ENCODE measurements around the gene PEX13.
"Not testable (repeated sequence)": the region's sequence is repeated elsewhere in the genome, so short reads cannot be mapped to it uniquely, and the experiment has no call there.

The PEX13 gene

DNA sequence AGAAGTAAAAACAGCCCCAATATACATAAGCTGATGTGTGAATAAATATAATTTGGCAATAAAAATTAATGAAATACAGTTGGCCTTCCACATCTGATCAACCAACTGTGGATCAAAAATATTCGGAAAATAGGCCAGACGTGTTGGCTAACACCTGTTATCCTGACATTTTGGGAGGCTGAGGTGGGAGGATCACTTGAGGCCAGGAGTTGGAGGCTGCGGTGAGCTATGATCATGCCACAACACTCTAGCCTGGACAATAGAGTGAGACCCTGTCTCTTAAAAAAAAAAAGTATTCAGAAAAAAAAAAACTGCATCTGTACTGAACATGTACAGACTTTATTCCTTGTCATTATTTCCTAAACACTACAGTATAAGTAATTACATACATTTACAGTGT is 12.0 kb downstream of the PEX13 start:
- H2BK12ac ChIP-seq (ENCODE audit: low read length), result no peak overlapping the region
- no peak overlapping the region for H3K18ac ChIP-seq (ENCODE audit: low read length)
- H3K4me3 ChIP-seq (ENCODE audit: low read depth, low read length), result no peak overlapping the region
- no CpG with 5 or more reads among the region's 3 CpGs for WGBS (ENCODE audit: extremely low coverage, insufficient coverage, insufficient read length)
- no peak overlapping the region for H2BK120ac ChIP-seq (ENCODE audit: insufficient read depth, low read length, poor library complexity)
- no peak overlapping the region for H3K14ac ChIP-seq (ENCODE audit: low read length)
- H2BK5ac ChIP-seq (ENCODE audit: low read depth, low read length, poor library complexity), result no peak overlapping the region
- H3K27ac ChIP-seq (ENCODE audit: low read depth, low read length), result no peak overlapping the region
- H2AK5ac ChIP-seq (ENCODE audit: low read length), result no peak overlapping the region
- no peaks in the 10 kb centered on the region for H3K4me1 ChIP-seq (ENCODE audit: control insufficient read depth in 1 of 2, insufficient read depth in 2 of 2, low read length in 2 of 2)
- no peak overlapping the region for H3K4ac ChIP-seq (ENCODE audit: low read depth, low read length)
- no peak overlapping the region for H4K12ac ChIP-seq (ENCODE audit: low read depth, low read length)
- no peak overlapping the region for H4K91ac ChIP-seq (ENCODE audit: low read depth, low read length)
- H3K27me3 ChIP-seq (ENCODE audit: insufficient read depth, low read length), result no peaks in the 10 kb centered on the region
- H3K4me2 ChIP-seq (ENCODE audit: low read length), result no peak overlapping the region
- no peak overlapping the region for H4K8ac ChIP-seq (ENCODE audit: low read depth, low read length)
- no peak overlapping the region for H2AFZ ChIP-seq (ENCODE audit: insufficient read depth, low read length, poor library complexity)
- no peak overlapping the region for H3K23ac ChIP-seq (ENCODE audit: low read length)
- peaks cover 4% of the 10 kb centered on the region for H3K9me3 ChIP-seq (ENCODE audit: insufficient read depth, low read depth, low read length)
- H3K36me3 ChIP-seq (ENCODE audit: control insufficient read depth in 1 of 2, insufficient read depth in 2 of 2, low read length in 2 of 2), result peaks cover 15 to 22% of the 10 kb centered on the region in 2 experiments
- no peak for DNase-seq
- H3K79me2 ChIP-seq (ENCODE audit: control insufficient read depth, insufficient read depth, low read length, poor library complexity), result no peaks in the 10 kb centered on the region
- no peak overlapping the region for H3K9ac ChIP-seq (ENCODE audit: low read length)
- no peaks in the 10 kb centered on the region for H3K79me1 ChIP-seq (ENCODE audit: low read length)

DNA sequence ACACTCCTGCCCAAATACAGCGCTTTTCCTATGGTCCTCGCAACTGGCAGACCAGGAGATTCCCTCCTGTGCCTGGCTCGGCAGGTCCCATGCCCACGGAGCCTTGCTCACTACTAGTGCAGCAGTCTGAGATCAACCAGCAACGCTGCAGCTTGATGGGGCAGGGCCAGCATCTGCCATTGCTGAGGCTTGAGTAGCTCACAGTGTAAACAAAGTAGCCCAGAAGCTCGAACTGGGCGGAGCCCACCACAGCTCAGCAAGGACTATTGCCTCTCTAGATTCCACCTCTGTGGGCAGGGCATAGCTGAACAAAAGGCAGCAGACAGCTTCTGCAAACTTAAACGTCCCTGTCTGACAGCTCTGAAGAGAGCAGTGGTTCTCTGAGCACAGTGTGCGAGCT is 17.1 kb downstream of the PEX13 start:
- H3K79me2 ChIP-seq (ENCODE audit: control insufficient read depth, insufficient read depth, low read length, poor library complexity); H4K8ac ChIP-seq (ENCODE audit: low read depth, low read length); H2BK12ac ChIP-seq (ENCODE audit: low read length); H4K91ac ChIP-seq (ENCODE audit: low read depth, low read length); H3K4ac ChIP-seq (ENCODE audit: low read depth, low read length); H3K4me1 ChIP-seq (ENCODE audit: control insufficient read depth in 1 of 2, insufficient read depth in 2 of 2, low read length in 2 of 2); H2AK5ac ChIP-seq (ENCODE audit: low read length); H3K4me2 ChIP-seq (ENCODE audit: low read length); H3K4me3 ChIP-seq (ENCODE audit: low read depth, low read length); H2BK5ac ChIP-seq (ENCODE audit: low read depth, low read length, poor library complexity); DNase-seq; H3K79me1 ChIP-seq (ENCODE audit: low read length); H4K12ac ChIP-seq (ENCODE audit: low read depth, low read length); H3K27me3 ChIP-seq (ENCODE audit: insufficient read depth, low read length); H3K27ac ChIP-seq (ENCODE audit: low read depth, low read length); H3K23ac ChIP-seq (ENCODE audit: low read length); H3K9ac ChIP-seq (ENCODE audit: low read length); H2AFZ ChIP-seq (ENCODE audit: insufficient read depth, low read length, poor library complexity); H3K14ac ChIP-seq (ENCODE audit: low read length); H2BK120ac ChIP-seq (ENCODE audit: insufficient read depth, low read length, poor library complexity); H3K18ac ChIP-seq (ENCODE audit: low read length); H3K9me3 ChIP-seq (ENCODE audit: insufficient read depth, low read depth, low read length): not testable (repeated sequence)
- peaks cover 19 to 28% of the 10 kb centered on the region in 2 experiments for H3K36me3 ChIP-seq (ENCODE audit: control insufficient read depth in 1 of 2, insufficient read depth in 2 of 2, low read length in 2 of 2)
- no CpG with 5 or more reads among the region's 9 CpGs for WGBS (ENCODE audit: extremely low coverage, insufficient coverage, insufficient read length)

DNA sequence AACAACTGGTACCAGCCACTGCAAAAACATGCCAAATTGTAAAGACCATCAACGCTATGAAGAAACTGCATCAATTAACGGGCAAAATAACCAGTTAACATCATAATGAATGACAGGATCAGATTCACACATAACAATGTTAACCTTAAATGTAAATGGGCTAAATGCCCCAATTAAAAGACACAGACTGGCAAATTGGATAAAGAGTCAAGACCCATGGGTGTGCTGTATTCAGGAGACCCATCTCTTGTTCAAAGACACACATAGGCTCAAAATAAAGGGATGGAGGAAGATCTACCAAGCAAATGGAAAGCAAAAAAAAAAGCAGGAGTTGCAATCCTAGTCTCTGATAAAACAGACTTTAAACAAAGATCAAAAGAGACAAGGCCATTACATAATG is 19.1 kb downstream of the PEX13 start:
- not testable (repeated sequence) for H3K23ac ChIP-seq (ENCODE audit: low read length); H3K4ac ChIP-seq (ENCODE audit: low read depth, low read length); H3K79me2 ChIP-seq (ENCODE audit: control insufficient read depth, insufficient read depth, low read length, poor library complexity); H3K4me1 ChIP-seq (ENCODE audit: control insufficient read depth in 1 of 2, insufficient read depth in 2 of 2, low read length in 2 of 2); H2BK5ac ChIP-seq (ENCODE audit: low read depth, low read length, poor library complexity); H4K91ac ChIP-seq (ENCODE audit: low read depth, low read length); DNase-seq; H2BK120ac ChIP-seq (ENCODE audit: insufficient read depth, low read length, poor library complexity); H2BK12ac ChIP-seq (ENCODE audit: low read length); H2AK5ac ChIP-seq (ENCODE audit: low read length); H3K9me3 ChIP-seq (ENCODE audit: insufficient read depth, low read depth, low read length); H3K27me3 ChIP-seq (ENCODE audit: insufficient read depth, low read length); H3K14ac ChIP-seq (ENCODE audit: low read length); H3K4me3 ChIP-seq (ENCODE audit: low read depth, low read length); H4K8ac ChIP-seq (ENCODE audit: low read depth, low read length); H3K4me2 ChIP-seq (ENCODE audit: low read length); H4K12ac ChIP-seq (ENCODE audit: low read depth, low read length); H2AFZ ChIP-seq (ENCODE audit: insufficient read depth, low read length, poor library complexity); H3K18ac ChIP-seq (ENCODE audit: low read length); H3K79me1 ChIP-seq (ENCODE audit: low read length); H3K27ac ChIP-seq (ENCODE audit: low read depth, low read length); H3K9ac ChIP-seq (ENCODE audit: low read length)
- peaks cover 16 to 23% of the 10 kb centered on the region in 2 experiments for H3K36me3 ChIP-seq (ENCODE audit: control insufficient read depth in 1 of 2, insufficient read depth in 2 of 2, low read length in 2 of 2)
- WGBS (ENCODE audit: extremely low coverage, insufficient coverage, insufficient read length), result no CpG with 5 or more reads among the region's 2 CpGs

DNA sequence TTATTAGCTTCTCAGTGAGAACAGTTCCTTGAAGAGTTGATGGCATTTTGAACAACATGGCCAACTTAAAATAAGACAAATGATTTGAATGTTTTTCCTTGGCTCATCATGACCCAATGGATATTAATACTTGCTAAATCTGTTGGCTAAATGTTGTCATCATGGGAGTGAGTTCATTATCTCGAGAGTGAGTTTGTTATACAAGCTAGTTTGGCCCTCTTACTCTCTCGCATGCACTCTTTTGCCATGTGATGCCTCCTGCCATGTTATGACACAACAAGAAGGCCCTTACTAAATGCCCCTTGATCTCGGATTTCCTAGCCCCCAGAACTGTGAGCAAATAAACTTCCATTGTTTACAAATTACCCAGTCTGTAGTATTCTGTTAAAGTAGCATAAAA is 25.3 kb downstream of the PEX13 start:
- H2AFZ ChIP-seq (ENCODE audit: insufficient read depth, low read length, poor library complexity), result no peak overlapping the region
- H4K91ac ChIP-seq (ENCODE audit: low read depth, low read length), result no peak overlapping the region
- no peaks in the 10 kb centered on the region for H3K9me3 ChIP-seq (ENCODE audit: insufficient read depth, low read depth, low read length)
- H3K14ac ChIP-seq (ENCODE audit: low read length), result no peak overlapping the region
- H3K79me1 ChIP-seq (ENCODE audit: low read length), result no peaks in the 10 kb centered on the region
- no peak overlapping the region for H3K4me2 ChIP-seq (ENCODE audit: low read length)
- WGBS (ENCODE audit: extremely low coverage, insufficient coverage, insufficient read length), result no CpG with 5 or more reads among the region's 3 CpGs
- no peaks in the 10 kb centered on the region for H3K27me3 ChIP-seq (ENCODE audit: insufficient read depth, low read length)
- H3K79me2 ChIP-seq (ENCODE audit: control insufficient read depth, insufficient read depth, low read length, poor library complexity), result no peaks in the 10 kb centered on the region
- H3K18ac ChIP-seq (ENCODE audit: low read length), result no peak overlapping the region
- H3K9ac ChIP-seq (ENCODE audit: low read length), result no peak overlapping the region
- no peak overlapping the region for H3K4me3 ChIP-seq (ENCODE audit: low read depth, low read length)
- H4K8ac ChIP-seq (ENCODE audit: low read depth, low read length), result no peak overlapping the region
- no peak overlapping the region for H3K27ac ChIP-seq (ENCODE audit: low read depth, low read length)
- no peak overlapping the region for H2BK120ac ChIP-seq (ENCODE audit: insufficient read depth, low read length, poor library complexity)
- no peaks in the 10 kb centered on the region for H3K4me1 ChIP-seq (ENCODE audit: control insufficient read depth in 1 of 2, insufficient read depth in 2 of 2, low read length in 2 of 2)
- no peak overlapping the region for H3K4ac ChIP-seq (ENCODE audit: low read depth, low read length)
- no peak overlapping the region for H2BK12ac ChIP-seq (ENCODE audit: low read length)
- no peak overlapping the region for H4K12ac ChIP-seq (ENCODE audit: low read depth, low read length)
- H3K23ac ChIP-seq (ENCODE audit: low read length), result no peak overlapping the region
- H2AK5ac ChIP-seq (ENCODE audit: low read length), result no peak overlapping the region
- no peak for DNase-seq
- no peak overlapping the region for H2BK5ac ChIP-seq (ENCODE audit: low read depth, low read length, poor library complexity)
- peaks cover 2 to 12% of the 10 kb centered on the region in 2 experiments for H3K36me3 ChIP-seq (ENCODE audit: control insufficient read depth in 1 of 2, insufficient read depth in 2 of 2, low read length in 2 of 2)
